ENCODE data around the gene SGMS2. TPM values are rescaled to one million over a fixed set of nuclear protein-coding genes. Genes with fewer than 3 reads are reported as not detected.

SGMS2 gene
- total RNA-seq, 1 experiment from 2014 or later = 58.7 TPM

DNA sequence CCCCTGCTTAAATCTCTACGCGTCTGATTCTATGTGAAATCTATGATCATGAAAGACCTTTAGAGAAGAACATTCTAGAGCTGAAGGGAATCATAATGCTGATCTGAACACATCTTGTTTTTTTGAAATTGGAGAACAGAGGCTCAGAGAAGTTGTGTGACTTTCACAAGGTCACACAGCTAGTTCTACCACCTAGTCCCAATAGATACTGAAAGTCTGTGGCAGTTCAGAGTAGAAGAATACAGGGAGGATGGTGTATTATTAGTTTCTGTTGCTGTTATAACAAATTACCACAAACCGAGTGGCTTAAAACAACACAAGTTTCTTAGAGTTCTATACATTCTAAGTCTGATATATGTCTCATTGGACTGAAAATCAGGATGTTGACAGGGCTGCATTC is 121.1 kb downstream of the SGMS2 start:
- no peak overlapping the region for H3K9ac ChIP-seq (ENCODE audit: low read length)
- H3K79me2 ChIP-seq (ENCODE audit: low read length) = no peaks in the 10 kb centered on the region
- no peaks in the 10 kb centered on the region for H3K9me2 ChIP-seq (replicated peaks; ENCODE audit: low read length)
- no peaks in the 10 kb centered on the region for H3K9me3 ChIP-seq (ENCODE audit: low read length)
- H3K4me1 ChIP-seq (ENCODE audit: insufficient read depth, low read length) = no peaks in the 10 kb centered on the region
- no peak overlapping the region for H2AFZ ChIP-seq (ENCODE audit: low read length)
- H3K27me3 ChIP-seq (ENCODE audit: low read length) = no peaks in the 10 kb centered on the region
- H4K20me1 ChIP-seq (ENCODE audit: low read length) = no peaks in the 10 kb centered on the region
- H3K36me3 ChIP-seq (ENCODE audit: low read depth, low read length) = no peaks in the 10 kb centered on the region
- H3K4me2 ChIP-seq (ENCODE audit: low read length) = no peak overlapping the region
- ATAC-seq (no peak), DNase-seq (no peak)
- no peaks in the 10 kb centered on the region for H3F3A ChIP-seq (ENCODE audit: low read length, unreplicated experiment)
- TF ChIP-seq CTCF (conservative IDR thresholded peaks at IDR 0.05; ENCODE audit: low read depth, low read length) (no peak), EZH2phosphoT487 (IDR thresholded peaks at IDR 0.05; ENCODE audit: borderline replicate concordance, low read length) (no peak), EZH2 (IDR thresholded peaks at IDR 0.05; ENCODE audit: low read length, unreplicated experiment) (no peak)
- intact Hi-C loops (cut with micrococcal nuclease) = no loop called here
- no TSS peak for BruUV-seq (replicated peaks)
- no peak overlapping the region for H3K27ac ChIP-seq (ENCODE audit: low read length)
- CTCF ChIA-PET = no interaction called here
- POLR2A ChIA-PET (ENCODE audit: unreplicated experiment) = no interaction called here
- H3K4me3 ChIP-seq (ENCODE audit: low read length) = no peak overlapping the region

DNA sequence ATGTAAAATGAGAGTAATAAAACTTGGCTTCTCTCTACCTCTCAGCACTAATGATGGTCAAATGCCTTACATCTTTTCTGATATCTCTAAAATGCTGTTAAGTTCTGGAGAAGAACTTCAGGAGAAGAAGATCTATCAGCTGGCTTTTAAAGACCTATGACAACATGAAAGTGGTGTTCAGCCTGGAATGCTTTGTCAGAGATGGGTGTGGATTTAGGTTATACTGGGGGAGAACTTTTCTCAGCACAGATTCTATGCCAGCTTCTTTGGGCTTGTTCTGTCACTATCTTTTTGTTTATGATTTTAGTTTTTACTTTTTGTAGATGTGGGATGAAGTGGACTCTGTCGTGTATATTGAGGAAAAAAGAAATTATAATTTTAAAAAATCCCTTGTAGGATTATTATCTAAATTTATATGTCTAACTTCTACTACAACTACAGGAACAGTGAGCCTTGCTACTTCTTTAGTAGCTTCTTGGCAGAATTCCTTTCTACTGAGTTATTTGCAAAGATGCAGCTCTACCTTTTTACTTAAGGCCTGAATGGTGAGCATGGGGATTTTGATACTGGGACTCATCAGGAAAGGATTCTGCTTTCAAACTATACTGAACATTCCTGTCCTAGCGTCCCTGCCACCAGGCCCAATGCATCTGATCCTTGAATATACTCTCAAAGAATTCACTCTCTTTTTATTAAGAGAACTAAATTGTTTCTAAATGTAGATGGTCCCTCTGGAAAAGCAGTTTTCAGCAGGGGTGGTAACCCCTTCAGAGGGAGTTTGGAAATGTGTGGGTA is 126.2 kb downstream of the SGMS2 start:
- no peaks in the 10 kb centered on the region for H4K20me1 ChIP-seq (ENCODE audit: low read length)
- no peaks in the 10 kb centered on the region for H3K27me3 ChIP-seq (ENCODE audit: low read length)
- H3K27ac ChIP-seq (ENCODE audit: low read length) = no peak overlapping the region
- ATAC-seq = no peak
- H3F3A ChIP-seq (ENCODE audit: low read length, unreplicated experiment) = no peaks in the 10 kb centered on the region
- BruUV-seq (replicated peaks) = no TSS peak
- DNase-seq = no peak
- CTCF ChIA-PET = no interaction called here
- no peak overlapping the region for H3K9ac ChIP-seq (ENCODE audit: low read length)
- POLR2A ChIA-PET (ENCODE audit: unreplicated experiment) = no interaction called here
- intact Hi-C loops (cut with micrococcal nuclease) = no loop called here
- no peak for TF ChIP-seq CTCF (conservative IDR thresholded peaks at IDR 0.05; ENCODE audit: low read depth, low read length)
- no peak for TF ChIP-seq EZH2 (IDR thresholded peaks at IDR 0.05; ENCODE audit: low read length, unreplicated experiment)
- TF ChIP-seq EZH2phosphoT487 (IDR thresholded peaks at IDR 0.05; ENCODE audit: borderline replicate concordance, low read length) = no peak
- no peaks in the 10 kb centered on the region for H3K36me3 ChIP-seq (ENCODE audit: low read depth, low read length)
- no peak overlapping the region for H3K4me3 ChIP-seq (ENCODE audit: low read length)
- no peaks in the 10 kb centered on the region for H3K4me1 ChIP-seq (ENCODE audit: insufficient read depth, low read length)
- no peaks in the 10 kb centered on the region for H3K9me3 ChIP-seq (ENCODE audit: low read length)
- H3K4me2 ChIP-seq (ENCODE audit: low read length) = no peak overlapping the region
- no peak overlapping the region for H2AFZ ChIP-seq (ENCODE audit: low read length)
- H3K9me2 ChIP-seq (replicated peaks; ENCODE audit: low read length) = no peaks in the 10 kb centered on the region
- no peaks in the 10 kb centered on the region for H3K79me2 ChIP-seq (ENCODE audit: low read length)

DNA sequence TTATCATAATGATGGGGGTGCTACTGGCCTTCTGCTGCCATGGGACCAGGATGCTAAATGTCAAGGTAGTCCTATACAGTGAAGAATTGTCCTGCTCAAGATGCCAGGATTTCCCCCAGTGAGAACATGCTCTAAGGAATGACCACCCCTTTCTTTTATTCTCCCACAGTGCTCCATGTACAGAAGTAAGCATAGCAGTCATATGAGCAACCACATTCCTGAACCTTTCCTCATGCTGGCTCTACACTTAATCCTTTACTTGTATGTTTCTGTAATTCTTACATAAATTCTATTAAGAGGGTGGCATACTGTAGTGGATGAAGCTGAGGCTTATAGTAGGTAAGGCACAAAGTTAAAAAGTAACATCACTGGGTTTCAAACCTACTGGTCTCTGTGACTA is 126.8 kb downstream of the SGMS2 start:
- no peak overlapping the region for H3K27ac ChIP-seq (ENCODE audit: low read length)
- no peaks in the 10 kb centered on the region for H4K20me1 ChIP-seq (ENCODE audit: low read length)
- DNase-seq (peak; percentile 5), ATAC-seq (no peak)
- H3K4me2 ChIP-seq (ENCODE audit: low read length) = no peak overlapping the region
- no peak overlapping the region for H2AFZ ChIP-seq (ENCODE audit: low read length)
- TF ChIP-seq EZH2phosphoT487 (IDR thresholded peaks at IDR 0.05; ENCODE audit: borderline replicate concordance, low read length) = no peak
- no peak for TF ChIP-seq EZH2 (IDR thresholded peaks at IDR 0.05; ENCODE audit: low read length, unreplicated experiment)
- TF ChIP-seq CTCF (conservative IDR thresholded peaks at IDR 0.05; ENCODE audit: low read depth, low read length) = no peak
- ChIA-PET CTCF (no interaction called here), POLR2A (ENCODE audit: unreplicated experiment) (no interaction called here)
- H3K9me3 ChIP-seq (ENCODE audit: low read length) = no peaks in the 10 kb centered on the region
- no peaks in the 10 kb centered on the region for H3K4me1 ChIP-seq (ENCODE audit: insufficient read depth, low read length)
- H3F3A ChIP-seq (ENCODE audit: low read length, unreplicated experiment) = no peaks in the 10 kb centered on the region
- no peak overlapping the region for H3K4me3 ChIP-seq (ENCODE audit: low read length)
- H3K79me2 ChIP-seq (ENCODE audit: low read length) = no peaks in the 10 kb centered on the region
- no peak overlapping the region for H3K9ac ChIP-seq (ENCODE audit: low read length)
- intact Hi-C loops (cut with micrococcal nuclease) = no loop called here
- H3K9me2 ChIP-seq (replicated peaks; ENCODE audit: low read length) = no peaks in the 10 kb centered on the region
- no TSS peak for BruUV-seq (replicated peaks)
- H3K36me3 ChIP-seq (ENCODE audit: low read depth, low read length) = no peaks in the 10 kb centered on the region
- H3K27me3 ChIP-seq (ENCODE audit: low read length) = no peaks in the 10 kb centered on the region

Data from PC-3 (cell line).